Activated CD8-positive, alpha-beta T cell treated with anti-CD3 and anti-CD28 coated beads for 36 hours (primary cell): ENCODE results near the gene MRPS22. TPM values are rescaled to one million over a fixed set of nuclear protein-coding genes. Genes with fewer than 3 reads are reported as not detected.

ENCODE experiments used
- ATAC-seq: fragments of 200-7000 bp; cut with Tn5 transposase; one replicate; pipeline ENCODE4 v1.10.0; 2021; ENCODE audit warnings: mild to moderate bottlenecking, moderate library complexity
- CTCF ChIA-PET: fragments of 350-600 bp; sonication (Branson Sonifier 250); formaldehyde crosslinking; loops from one replicate; lab custom pipeline; 2021; ENCODE audit warnings: antibody characterized with exemption; lab: Charles Lee
- POLR2A ChIA-PET: fragments of 350-600 bp; sonication (Branson Sonifier 250); formaldehyde crosslinking; loops from one replicate; lab custom pipeline; 2021; ENCODE audit warnings: antibody characterized with exemption; lab: Charles Lee
- DNase-seq: peaks from one replicate; pipeline ENCODE4 v3.0.0-alpha.2; 2020
- H3K27ac Mint-ChIP-seq: one replicate; pipeline ENCODE4 v1.8.0; 2021; ENCODE audit warnings: mild to moderate bottlenecking, mixed read lengths
- H3K27me3 Mint-ChIP-seq: one replicate; pipeline ENCODE4 v1.8.0; 2021; ENCODE audit warnings: mixed read lengths
- H3K36me3 Mint-ChIP-seq: one replicate; pipeline ENCODE4 v1.8.0; 2021; ENCODE audit warnings: low read depth, mixed read lengths
- H3K4me1 Mint-ChIP-seq: one replicate; pipeline ENCODE4 v1.8.0; 2021; ENCODE audit warnings: low read depth, mixed read lengths
- H3K4me3 Mint-ChIP-seq: one replicate; pipeline ENCODE4 v1.8.0; 2021; ENCODE audit warnings: mild to moderate bottlenecking, moderate library complexity, mixed read lengths
- H3K9me3 Mint-ChIP-seq: one replicate; pipeline ENCODE4 v1.8.0; 2021; ENCODE audit warnings: mixed read lengths
- CTCF ChIP-seq: fragments of 200-600 bp; IDR thresholded peaks from one replicate; pipeline ENCODE4 v1.8.0; 2022; ENCODE audit warnings: antibody characterized with exemption, mild to moderate bottlenecking
- intact Hi-C: fragments of 100-400 bp; cut with micrococcal nuclease; formaldehyde crosslinking; loops from one replicate; pipeline ENCODE4 v1.10.0; 2022
- total RNA-seq, 2 experiments: library from RNA; stranded (reverse); gene quantifications; one replicate each; pipeline ENCODE4 v1.2.3, GENCODE V29; 2021

MRPS22 gene
- total RNA-seq, 2 experiments from 2014 or later = 67.4 to 68.9 TPM

- peaks cover 9% of the 10 kb centered on the region for H3K4me1 Mint-ChIP-seq
- no peak for TF ChIP-seq CTCF
- H3K9me3 Mint-ChIP-seq = no peaks in the 10 kb centered on the region
- peaks cover 10% of the 10 kb centered on the region for H3K27me3 Mint-ChIP-seq
- no peak overlapping the region for H3K4me3 Mint-ChIP-seq
- H3K27ac Mint-ChIP-seq = no peak overlapping the region
- intact Hi-C loops = loop anchor here (5.0 kb wide), 1 partner anchor 384 kb away; no protein-coding TSS in a partner anchor
- POLR2A ChIA-PET = interaction anchor here (0.9 kb wide), 1 partner anchor 25 kb away, joined by 3 read pairs; no protein-coding TSS in a partner anchor
- DNase-seq (no peak), ATAC-seq (no peak)
- no peaks in the 10 kb centered on the region for H3K36me3 Mint-ChIP-seq
- CTCF ChIA-PET = interaction anchor here (1.3 kb wide), 1 partner anchor 410 kb away, joined by 3 read pairs; no protein-coding TSS in a partner anchor
Measured at GRCh38 chr3:139326131-139326530, 17.7 kb upstream of the MRPS22 start.

GRCh38 chr3:139326707-139327106 is 17.1 kb upstream of the MRPS22 start:
- no peak for ATAC-seq
- Mint-ChIP-seq H3K4me1 (peaks cover 9% of the 10 kb centered on the region), H3K27me3 (peaks cover 12% of the 10 kb centered on the region), H3K9me3 (no peaks in the 10 kb centered on the region), H3K4me3 (no peak overlapping the region), H3K27ac (no peak overlapping the region), H3K36me3 (no peaks in the 10 kb centered on the region)
- intact Hi-C loops = loop anchor here (5.0 kb wide), 1 partner anchor 384 kb away; no protein-coding TSS in a partner anchor
- CTCF ChIA-PET = interaction anchor here (0.8 to 1.3 kb wide), 2 partner anchors 215 to 410 kb away, joined by 3 to 4 read pairs; no protein-coding TSS in a partner anchor
- POLR2A ChIA-PET = interaction anchor here (0.9 kb wide), 1 partner anchor 24 kb away, joined by 3 read pairs; no protein-coding TSS in a partner anchor
- TF ChIP-seq CTCF = no peak
- no peak for DNase-seq

GRCh38 chr3:139327231-139327630 is 16.6 kb upstream of the MRPS22 start:
- Mint-ChIP-seq H3K27ac (no peak overlapping the region), H3K27me3 (peaks cover 14% of the 10 kb centered on the region), H3K36me3 (no peaks in the 10 kb centered on the region), H3K4me1 (peaks cover 9% of the 10 kb centered on the region), H3K9me3 (no peaks in the 10 kb centered on the region), H3K4me3 (no peak overlapping the region)
- CTCF ChIA-PET = interaction anchor here (0.8 to 4.7 kb wide), 2 partner anchors 215 to 216 kb away, joined by 4 to 53 read pairs; no protein-coding TSS in a partner anchor
- TF ChIP-seq CTCF = no peak
- intact Hi-C loops = loop anchor here (5.0 kb wide), 1 partner anchor 385 kb away; no protein-coding TSS in a partner anchor
- POLR2A ChIA-PET = no interaction called here
- DNase-seq (no peak), ATAC-seq (no peak)

- CTCF ChIA-PET = interaction anchor here (1.4 to 4.7 kb wide), 7 partner anchors 9 to 394 kb away, joined by 5 to 53 read pairs (median 10); no protein-coding TSS in a partner anchor
- ATAC-seq = no peak
- H3K4me3 Mint-ChIP-seq = no peak overlapping the region
- H3K27ac Mint-ChIP-seq = no peak overlapping the region
- no peak for TF ChIP-seq CTCF
- peaks cover 20% of the 10 kb centered on the region for H3K27me3 Mint-ChIP-seq
- H3K4me1 Mint-ChIP-seq = peaks cover 9% of the 10 kb centered on the region
- DNase-seq = peak; percentile 18
- no peaks in the 10 kb centered on the region for H3K36me3 Mint-ChIP-seq
- intact Hi-C loops = loop anchor here (2.0 to 5.0 kb wide), 2 partner anchors 215 to 386 kb away; no protein-coding TSS in a partner anchor
- no peaks in the 10 kb centered on the region for H3K9me3 Mint-ChIP-seq
- POLR2A ChIA-PET = no interaction called here
Measured at GRCh38 chr3:139327861-139328260, 16.0 kb upstream of the MRPS22 start.

- ATAC-seq = no peak
Measured at GRCh38 chr3:139328356-139328755, 15.5 kb upstream of the MRPS22 start.

More at GRCh38 chr3:139328356-139328755, 15.5 kb upstream of the MRPS22 start:
- Mint-ChIP-seq H3K36me3 (no peaks in the 10 kb centered on the region), H3K27me3 (peaks cover 23% of the 10 kb centered on the region), H3K9me3 (no peaks in the 10 kb centered on the region), H3K27ac (no peak overlapping the region), H3K4me1 (peaks cover 9% of the 10 kb centered on the region), H3K4me3 (no peak overlapping the region)
- intact Hi-C loops = loop anchor here (2.0 to 5.0 kb wide), 2 partner anchors 216 to 386 kb away; no protein-coding TSS in a partner anchor
- POLR2A ChIA-PET = no interaction called here
- DNase-seq = no peak
- TF ChIP-seq CTCF = no peak
- CTCF ChIA-PET = interaction anchor here (1.0 to 4.7 kb wide), 16 partner anchors 9 to 401 kb away, joined by 3 to 53 read pairs (median 6); partner anchors contain the start of gene MRPS22
